ENCODE results near the gene SLCO4A1.
"Not testable (repeated sequence)": the region's sequence is repeated elsewhere in the genome, so short reads cannot be mapped to it uniquely, and the experiment has no call there.

Gene SLCO4A1

DNA sequence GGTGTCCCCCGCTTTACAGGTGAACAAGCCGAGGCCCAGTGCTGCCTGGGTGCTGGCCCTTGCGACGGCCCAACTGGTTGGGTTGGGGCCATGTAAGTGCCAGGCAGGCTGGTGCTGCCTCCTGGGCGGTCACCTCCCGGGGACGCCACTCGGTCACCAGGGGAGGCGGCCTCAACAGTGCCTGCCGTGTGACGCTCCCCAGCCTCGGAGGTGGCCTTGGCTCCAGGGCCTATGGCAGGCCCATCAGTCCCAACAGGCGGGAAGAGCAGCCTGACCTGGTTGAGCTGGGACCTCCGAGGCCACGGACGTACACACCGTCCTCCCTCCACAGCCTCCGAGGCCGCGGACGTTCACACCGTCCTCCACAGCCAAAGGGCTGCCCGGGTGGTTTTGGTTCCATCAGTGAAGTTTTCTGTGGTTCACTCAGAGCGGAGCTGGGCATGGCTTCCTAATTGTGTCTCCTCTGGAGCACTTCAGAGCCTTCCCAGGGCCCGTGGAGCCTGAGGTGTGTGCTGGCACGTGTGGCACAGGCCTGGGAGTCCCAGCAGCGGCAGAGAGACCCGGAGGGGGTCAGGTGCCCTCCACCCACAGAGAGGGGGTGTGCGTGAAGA lies 19.3 kb upstream of the SLCO4A1 start:
- no peak for DNase-seq (ENCODE audit: low spot score)

DNA sequence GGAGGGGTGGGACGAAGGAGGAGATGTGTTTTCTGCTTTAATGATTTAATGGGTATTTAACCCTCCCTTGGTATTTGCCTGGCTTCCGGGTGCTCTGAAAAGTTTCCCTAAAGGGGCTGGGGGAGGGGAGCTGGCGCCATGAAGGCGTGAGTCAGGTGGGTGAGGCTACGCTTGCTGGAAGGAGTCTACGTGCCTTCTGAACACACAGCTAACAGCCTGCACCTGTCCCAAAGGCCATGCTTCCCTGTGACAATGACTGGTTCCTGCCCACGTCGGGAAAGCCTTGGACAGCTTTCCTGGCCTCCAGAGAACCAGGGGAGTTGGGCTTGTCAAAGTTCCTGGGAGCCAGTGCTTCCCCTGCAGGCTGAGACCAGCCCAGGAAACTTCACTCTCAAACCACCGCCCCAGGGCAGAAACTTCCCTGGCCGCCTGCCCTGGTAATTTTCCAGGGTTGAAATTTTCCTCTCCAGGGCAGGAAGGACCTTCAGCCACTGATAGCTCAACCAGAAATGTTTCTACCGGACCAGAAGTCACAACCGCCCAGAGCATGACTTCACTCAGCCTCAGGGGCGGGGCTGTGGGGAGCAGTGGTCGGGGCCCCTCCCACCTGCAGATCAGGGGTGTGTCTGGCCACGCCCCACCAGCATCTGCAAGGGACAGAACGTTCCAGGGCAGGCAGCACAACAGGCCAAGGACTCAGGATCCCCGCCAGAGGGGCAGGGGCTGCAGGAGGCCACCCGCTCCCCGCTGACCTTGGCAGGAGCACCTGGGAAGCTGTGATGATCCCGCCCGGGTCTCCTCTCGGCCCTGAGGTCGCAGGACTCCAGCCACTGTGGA lies 18.6 kb upstream of the SLCO4A1 start:
- DNase-seq (ENCODE audit: low spot score) = peak; percentile 96

DNA sequence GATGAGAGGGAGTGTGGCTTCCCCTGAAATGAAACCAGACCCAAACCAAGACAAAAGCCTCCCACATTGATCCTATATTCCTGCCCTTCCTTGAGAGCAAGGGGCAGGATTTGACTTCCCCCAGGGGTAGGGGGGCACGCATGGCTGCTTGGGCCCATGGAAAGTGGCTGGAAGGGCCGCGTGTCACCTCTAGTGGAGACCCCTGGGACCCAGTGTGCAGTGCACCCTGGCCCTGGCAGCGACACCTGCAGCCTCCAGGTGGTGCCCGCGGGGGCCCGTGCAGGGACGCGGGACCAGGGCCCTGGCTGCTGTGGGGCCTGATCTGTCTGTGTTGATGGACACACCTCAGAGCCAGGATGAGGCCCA lies 18.0 kb upstream of the SLCO4A1 start:
- peak; percentile 87 for DNase-seq (ENCODE audit: low spot score)

DNA sequence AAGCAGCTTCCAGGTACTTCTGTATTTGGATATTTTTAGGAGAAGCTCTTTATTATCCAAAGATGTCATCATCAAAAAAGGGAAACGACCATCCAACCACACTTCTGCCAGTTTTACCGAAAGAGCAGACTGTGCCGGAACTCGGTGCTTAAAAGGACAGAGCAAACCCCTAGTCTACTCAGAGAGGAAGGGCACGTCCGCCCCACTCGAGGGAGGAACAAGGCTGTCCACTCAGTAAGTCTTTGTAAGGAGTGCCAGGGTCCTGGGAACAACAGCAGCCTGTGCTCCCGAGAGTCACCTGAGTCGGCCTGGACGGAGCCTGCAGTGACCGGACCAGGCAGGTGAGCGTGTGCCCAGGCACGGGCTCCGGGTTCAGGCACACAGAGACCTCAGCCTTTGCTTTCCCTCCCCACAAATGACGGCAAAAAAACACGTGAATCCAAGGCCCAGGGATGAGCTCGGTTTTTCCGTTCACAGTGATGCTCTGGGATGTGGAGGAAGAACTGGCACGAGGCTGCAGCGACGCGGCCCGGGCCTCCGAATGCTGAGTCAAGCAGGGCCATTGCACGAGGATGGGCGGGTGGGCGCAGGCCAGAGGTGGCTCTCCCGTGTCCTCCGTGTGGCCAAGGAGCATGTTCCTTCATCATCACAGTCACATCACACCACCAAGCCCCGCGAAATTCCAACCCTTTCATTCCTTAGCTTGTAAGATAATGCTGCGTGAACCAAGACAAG lies 17.4 kb upstream of the SLCO4A1 start:
- DNase-seq (ENCODE audit: low spot score) = no peak

DNA sequence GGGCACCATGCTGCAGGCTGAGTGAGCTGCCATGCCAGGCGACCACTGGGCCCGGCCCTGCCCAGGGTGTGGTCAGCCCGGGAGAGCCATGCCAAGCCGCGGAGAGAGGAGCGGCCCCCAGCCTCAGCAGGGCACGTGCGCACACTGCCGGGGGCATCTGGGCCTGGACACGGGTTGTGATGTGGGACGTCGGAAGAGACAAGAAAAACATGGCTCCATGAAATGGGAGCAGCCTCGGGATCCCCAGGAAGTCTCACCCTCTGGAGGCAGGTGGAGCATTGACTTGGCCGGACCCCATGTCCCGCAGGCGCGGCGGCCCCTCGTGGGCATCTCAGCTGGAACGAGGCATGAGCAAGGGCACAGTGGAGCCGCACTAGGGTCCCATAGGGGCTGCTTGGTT lies 16.8 kb upstream of the SLCO4A1 start:
- DNase-seq (ENCODE audit: low spot score) = no peak

DNA sequence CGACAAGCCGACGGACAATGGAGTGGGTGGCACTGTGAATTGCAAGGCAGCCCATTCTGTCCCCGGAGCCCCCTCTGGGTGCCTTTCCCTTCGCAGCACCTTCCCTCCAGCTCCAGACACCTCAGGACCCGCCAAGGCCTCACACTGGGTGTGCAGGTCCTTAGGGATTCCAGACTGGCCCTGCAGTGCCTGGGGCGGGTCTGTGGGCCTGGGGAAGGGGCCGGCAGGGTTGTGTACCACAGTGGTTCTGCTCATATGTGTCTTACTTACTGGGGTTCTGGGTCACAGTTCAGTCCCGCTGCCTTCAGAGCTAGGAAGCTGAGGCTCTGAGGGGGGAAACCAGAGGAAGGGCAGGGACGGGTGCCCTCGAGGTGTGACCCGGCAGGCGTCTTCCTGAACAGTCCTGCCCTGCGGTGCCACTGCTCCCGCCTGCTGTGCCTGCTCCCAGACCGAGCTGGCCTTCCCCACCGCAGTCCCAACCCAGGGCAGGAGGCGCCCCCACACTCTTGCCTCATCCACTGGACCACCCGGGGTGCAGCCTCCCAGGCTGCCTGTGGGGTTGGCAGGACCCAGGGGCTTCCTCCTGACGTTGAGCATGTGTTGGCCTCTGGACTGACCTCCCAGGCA lies 16.3 kb upstream of the SLCO4A1 start:
- DNase-seq (ENCODE audit: low spot score) = no peak

GRCh38 chr20:62627425-62627824 lies 14.9 kb upstream of the SLCO4A1 start:
- DNase-seq (ENCODE audit: low spot score) = not testable (repeated sequence)

DNA sequence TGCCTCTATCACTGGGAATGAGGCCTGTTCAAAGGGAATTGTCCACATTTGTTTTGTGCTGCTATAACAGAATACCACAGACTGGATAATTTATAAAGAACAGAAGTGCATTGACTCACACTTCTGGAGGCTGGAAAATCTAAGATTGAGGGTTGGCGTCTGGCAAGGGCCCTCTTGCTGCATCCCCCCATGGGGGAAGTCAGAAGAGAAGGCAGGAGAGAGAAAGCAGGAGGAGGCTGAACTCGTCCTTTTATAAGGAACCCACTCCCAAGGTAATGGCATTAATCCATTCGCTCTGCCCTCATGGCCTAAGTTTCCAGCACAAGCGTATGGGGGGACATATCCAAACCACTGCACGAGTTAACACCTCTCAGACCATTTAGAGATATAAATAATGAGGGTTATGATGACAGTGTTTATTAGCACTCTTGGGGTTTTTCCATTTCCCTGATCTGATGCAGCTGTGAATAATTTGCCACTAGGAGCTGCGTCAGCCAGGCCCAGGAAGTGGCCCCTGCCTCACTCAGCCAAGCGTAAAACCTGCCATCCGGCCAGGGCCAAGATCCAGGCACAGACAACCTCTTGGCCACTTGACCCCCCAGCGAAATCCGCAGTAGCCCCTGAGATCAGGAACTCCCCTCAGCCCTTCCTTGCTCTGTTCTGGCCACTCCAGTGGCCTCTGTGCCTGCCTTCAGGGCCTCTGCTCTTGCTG lies 14.2 kb upstream of the SLCO4A1 start:
- DNase-seq (ENCODE audit: low spot score) = peak; percentile 88

DNA sequence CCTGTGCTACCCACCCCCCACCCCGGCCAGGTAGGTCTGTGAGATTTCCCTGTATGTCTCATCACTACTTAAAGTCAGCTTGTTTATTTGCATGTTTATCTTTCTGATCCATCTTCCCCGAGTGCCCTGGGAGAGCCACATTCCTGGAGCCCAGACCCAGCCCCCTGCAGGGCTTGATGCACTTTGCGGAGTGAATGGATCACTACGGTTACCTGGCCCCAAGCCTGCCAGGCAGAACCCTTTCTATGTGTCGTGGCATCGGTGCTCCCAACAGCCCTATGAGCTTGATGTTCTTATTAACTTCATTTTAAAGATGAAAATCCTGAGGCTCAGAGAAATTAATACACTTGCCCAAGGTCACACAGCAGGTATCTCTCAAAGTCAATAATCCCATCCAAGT lies 13.6 kb upstream of the SLCO4A1 start:
- DNase-seq (ENCODE audit: low spot score) = no peak

GRCh38 chr20:62629864-62630470 lies 12.3 kb upstream of the SLCO4A1 start:
- DNase-seq (ENCODE audit: low spot score) = no peak

- no peak for DNase-seq (ENCODE audit: low spot score)
Measured at GRCh38 chr20:62631336-62632308, 10.7 kb upstream of the SLCO4A1 start.

DNA sequence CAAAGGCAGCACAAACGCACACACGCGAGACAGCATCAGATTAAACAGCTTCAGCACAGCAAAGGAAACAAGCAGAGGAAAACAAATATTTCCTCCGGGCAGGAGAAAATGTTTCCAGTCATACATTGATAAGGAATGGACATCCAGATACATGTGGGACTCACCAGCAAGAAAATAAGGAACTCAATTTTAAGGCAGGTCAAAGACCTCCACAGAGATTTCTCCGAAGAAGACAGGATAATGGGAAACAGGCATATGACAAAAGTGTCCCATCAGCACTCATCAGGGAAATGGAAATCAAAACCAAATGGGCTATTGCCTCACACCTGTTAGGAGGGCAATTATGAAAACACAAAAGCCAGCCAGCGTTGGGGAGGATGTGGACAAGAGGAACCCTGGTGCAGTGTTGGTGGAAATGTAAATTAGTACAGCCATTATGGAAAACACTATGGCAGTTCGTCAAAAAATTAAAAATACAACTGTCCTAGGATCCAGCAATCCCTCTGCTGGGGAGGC lies 9.7 kb upstream of the SLCO4A1 start:
- no peak for DNase-seq (ENCODE audit: low spot score)

GRCh38 chr20:62633598-62634329 lies 8.5 kb upstream of the SLCO4A1 start:
- DNase-seq (ENCODE audit: low spot score) = no peak

DNA sequence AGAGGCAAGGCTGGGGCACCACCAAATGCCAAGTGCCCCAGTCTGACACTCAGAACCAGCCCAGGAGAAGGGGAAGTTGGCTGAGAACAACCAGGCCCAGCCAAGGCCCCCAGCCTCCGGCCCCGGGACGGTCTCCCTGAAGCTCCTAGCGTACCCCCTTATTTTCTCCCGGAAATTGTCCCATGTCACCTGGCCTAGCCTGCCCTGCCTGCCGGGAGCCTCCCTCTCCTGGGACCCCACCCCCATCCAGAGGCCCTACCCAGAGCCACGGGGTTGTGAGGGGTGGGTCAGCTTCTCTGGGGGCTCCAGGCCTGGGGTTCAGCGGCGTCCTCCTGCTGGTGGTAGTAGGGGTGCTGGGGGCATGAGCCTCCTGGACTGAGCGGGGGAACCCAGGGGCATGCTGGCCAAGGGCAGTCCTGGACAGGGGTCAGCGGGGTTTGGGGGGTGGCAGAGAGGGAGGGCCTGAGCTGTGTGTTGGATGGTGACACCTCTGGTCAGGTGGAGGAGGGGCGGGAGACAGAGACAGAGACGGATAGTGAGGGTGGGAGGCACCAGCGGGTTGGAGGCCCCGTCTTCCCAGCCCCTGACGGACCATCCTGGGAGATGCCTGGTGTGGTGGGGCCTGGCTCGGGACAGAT lies 7.9 kb upstream of the SLCO4A1 start:
- no peak for DNase-seq (ENCODE audit: low spot score)

DNA sequence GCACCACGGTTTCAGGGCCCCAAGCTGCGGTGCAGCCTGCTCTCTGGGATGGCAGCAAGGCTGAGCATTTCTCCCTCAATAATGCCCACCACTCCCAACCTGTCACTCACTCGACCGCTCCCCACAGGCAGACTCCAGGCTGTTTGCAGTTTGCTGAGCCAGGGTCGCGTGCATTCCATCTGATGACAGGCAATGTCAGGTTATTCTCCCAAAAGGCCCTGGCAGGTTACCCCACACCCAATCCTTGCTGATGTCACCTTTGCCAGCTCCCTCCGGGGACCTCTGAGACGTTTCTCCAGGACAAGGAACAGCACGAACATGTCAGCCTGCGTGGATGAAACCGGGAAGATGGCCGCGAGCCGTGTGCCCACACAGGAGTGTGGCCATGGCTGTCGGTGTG lies 7.1 kb upstream of the SLCO4A1 start:
- no peak for DNase-seq (ENCODE audit: low spot score)

DNA sequence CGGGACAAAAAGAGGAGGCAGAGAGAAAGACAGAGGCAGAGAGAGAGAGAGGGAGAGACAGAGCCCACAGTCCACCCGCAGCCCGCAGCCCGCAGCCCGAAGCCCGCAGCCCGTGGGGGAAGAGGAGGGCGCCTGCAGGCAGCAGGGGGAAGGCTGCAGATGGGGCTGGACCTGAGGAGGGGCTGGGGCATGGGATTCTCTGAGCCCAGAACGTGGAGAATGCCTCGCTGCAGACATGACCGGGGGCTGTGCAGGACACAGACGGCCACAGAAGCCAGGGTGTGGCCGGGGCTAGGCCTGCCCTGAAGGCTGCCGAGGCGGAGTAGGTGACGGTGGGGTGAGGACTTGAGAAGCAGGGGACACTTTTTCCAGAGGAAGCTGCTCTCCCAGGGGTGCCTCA lies 6.5 kb upstream of the SLCO4A1 start:
- DNase-seq (ENCODE audit: low spot score) = no peak

GRCh38 chr20:62636446-62636845 lies 5.9 kb upstream of the SLCO4A1 start:
- DNase-seq (ENCODE audit: low spot score) = no peak

- no peak for DNase-seq (ENCODE audit: low spot score)
Measured at GRCh38 chr20:62637110-62637509, 5.2 kb upstream of the SLCO4A1 start.

GRCh38 chr20:62637521-62638054 lies 4.7 kb upstream of the SLCO4A1 start:
- DNase-seq (ENCODE audit: low spot score) = no peak
